ENCODE results near the gene TPST1. TPM values are rescaled to one million over a fixed set of nuclear protein-coding genes. Genes with fewer than 3 reads are reported as not detected.

Gene TPST1
- total and polyA plus RNA-seq, 9 of the 15 experiments (the other 6 are each of a cell fraction or from before 2014, with no cell fraction given), result 0.15 to 2.2 (median 0.53) TPM

DNA sequence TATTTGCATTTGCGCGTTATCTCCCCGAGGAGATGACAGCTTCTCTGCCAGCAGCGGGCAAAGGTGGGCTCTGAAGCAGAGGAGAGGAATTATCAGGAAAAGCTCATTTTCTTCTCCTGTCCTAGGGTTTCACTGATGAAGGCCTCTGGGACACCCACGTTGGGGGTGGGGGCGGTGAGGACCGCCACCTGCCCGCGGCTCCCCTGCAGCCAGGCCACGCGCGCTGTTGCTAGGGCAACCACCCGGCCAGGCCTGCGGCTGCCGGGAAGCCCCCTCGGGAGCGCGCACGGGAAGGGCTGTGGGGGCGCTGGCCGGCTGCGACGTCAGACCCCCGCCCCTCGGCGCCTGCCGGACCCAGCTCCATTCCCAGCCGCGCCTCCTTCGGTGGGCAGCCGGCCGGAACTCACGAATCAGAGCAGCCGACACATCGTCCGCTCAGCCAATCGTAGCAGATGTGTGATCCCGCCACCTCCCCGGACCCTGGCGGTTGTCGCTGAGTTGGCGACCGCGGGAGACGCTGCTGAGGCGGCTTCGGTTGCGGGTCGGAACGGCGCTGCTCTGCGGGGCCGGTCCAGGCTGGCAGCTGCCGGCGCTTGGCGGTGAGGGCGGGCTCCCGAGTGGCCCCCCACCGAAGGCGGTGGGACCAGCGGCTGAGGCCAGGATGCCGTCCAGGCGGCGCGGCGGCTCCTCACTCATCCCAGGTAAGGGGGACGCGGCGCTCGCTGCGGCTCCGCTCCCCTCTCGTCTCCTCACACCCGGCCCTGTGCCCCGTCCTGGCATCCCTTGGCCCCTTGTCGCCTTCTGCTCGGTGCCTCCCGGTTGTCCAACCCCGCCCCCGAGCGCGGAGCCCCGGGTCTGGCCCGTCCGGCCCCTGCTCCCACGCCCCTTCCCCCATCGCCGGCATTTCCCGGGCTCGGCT is at the start of gene TPST1 (continued):
- TF ChIP-seq SRSF7 (optimal IDR thresholded peaks at IDR 0.05; ENCODE audit: low read depth, low read length), result no peak
- TF ChIP-seq ZNF384 (IDR thresholded peaks at IDR 0.05; ENCODE audit: low read depth, low read length), result peak; percentile 27; the same call in 1 of the 2 replicates
- TF ChIP-seq TRIM24 (IDR thresholded peaks at IDR 0.05), result 0 out of 4 replicates have a peak, but pooled peaks of 1 of the 2 experiments have one; percentile 41
- TF ChIP-seq SMARCA5 (IDR thresholded peaks at IDR 0.05), result no peak
- TF ChIP-seq JUNB (CRISPR knock-in tag; conservative IDR thresholded peaks at IDR 0.05), result no peak
- no peak for TF ChIP-seq GTF2B (IDR thresholded peaks at IDR 0.05; ENCODE audit: extremely low read depth, insufficient read length)
- TF ChIP-seq ZFP30 (CRISPR knock-in tag; IDR thresholded peaks at IDR 0.05; ENCODE audit: borderline replicate concordance), result no peak
- 0 out of 2 replicates have a peak, but pooled peaks have one; percentile 46 for TF ChIP-seq HNRNPL (IDR thresholded peaks at IDR 0.05; ENCODE audit: low read depth, low read length)
- TF ChIP-seq, protein P1, sequence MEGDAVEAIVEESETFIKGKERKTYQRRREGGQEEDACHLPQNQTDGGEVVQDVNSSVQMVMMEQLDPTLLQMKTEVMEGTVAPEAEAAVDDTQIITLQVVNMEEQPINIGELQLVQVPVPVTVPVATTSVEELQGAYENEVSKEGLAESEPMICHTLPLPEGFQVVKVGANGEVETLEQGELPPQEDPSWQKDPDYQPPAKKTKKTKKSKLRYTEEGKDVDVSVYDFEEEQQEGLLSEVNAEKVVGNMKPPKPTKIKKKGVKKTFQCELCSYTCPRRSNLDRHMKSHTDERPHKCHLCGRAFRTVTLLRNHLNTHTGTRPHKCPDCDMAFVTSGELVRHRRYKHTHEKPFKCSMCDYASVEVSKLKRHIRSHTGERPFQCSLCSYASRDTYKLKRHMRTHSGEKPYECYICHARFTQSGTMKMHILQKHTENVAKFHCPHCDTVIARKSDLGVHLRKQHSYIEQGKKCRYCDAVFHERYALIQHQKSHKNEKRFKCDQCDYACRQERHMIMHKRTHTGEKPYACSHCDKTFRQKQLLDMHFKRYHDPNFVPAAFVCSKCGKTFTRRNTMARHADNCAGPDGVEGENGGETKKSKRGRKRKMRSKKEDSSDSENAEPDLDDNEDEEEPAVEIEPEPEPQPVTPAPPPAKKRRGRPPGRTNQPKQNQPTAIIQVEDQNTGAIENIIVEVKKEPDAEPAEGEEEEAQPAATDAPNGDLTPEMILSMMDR (IDR thresholded peaks at IDR 0.05 in 2 of 3, conservative IDR thresholded peaks at IDR 0.05 in 1 of 3; ENCODE audit: insufficient read depth in 2 of 3, low read depth in 1 of 3, low read length in 3 of 3), result peak; percentile 59 to 87 (median 59)
- TF ChIP-seq ZNF586 (CRISPR knock-in tag; conservative IDR thresholded peaks at IDR 0.05), result no peak
- TF ChIP-seq RBM34 (IDR thresholded peaks at IDR 0.05; ENCODE audit: borderline replicate concordance, insufficient read depth, low read length), result 0 out of 2 replicates have a peak, but pooled peaks have one; percentile 70
- no peak for TF ChIP-seq ZNF224 (CRISPR knock-in tag; IDR thresholded peaks at IDR 0.05)
- TF ChIP-seq, protein P2, sequence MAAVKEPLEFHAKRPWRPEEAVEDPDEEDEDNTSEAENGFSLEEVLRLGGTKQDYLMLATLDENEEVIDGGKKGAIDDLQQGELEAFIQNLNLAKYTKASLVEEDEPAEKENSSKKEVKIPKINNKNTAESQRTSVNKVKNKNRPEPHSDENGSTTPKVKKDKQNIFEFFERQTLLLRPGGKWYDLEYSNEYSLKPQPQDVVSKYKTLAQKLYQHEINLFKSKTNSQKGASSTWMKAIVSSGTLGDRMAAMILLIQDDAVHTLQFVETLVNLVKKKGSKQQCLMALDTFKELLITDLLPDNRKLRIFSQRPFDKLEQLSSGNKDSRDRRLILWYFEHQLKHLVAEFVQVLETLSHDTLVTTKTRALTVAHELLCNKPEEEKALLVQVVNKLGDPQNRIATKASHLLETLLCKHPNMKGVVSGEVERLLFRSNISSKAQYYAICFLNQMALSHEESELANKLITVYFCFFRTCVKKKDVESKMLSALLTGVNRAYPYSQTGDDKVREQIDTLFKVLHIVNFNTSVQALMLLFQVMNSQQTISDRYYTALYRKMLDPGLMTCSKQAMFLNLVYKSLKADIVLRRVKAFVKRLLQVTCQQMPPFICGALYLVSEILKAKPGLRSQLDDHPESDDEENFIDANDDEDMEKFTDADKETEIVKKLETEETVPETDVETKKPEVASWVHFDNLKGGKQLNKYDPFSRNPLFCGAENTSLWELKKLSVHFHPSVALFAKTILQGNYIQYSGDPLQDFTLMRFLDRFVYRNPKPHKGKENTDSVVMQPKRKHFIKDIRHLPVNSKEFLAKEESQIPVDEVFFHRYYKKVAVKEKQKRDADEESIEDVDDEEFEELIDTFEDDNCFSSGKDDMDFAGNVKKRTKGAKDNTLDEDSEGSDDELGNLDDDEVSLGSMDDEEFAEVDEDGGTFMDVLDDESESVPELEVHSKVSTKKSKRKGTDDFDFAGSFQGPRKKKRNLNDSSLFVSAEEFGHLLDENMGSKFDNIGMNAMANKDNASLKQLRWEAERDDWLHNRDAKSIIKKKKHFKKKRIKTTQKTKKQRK (IDR thresholded peaks at IDR 0.05; ENCODE audit: borderline replicate concordance, low read depth, low read length), result no peak
- no peak for TF ChIP-seq HNRNPUL1 (IDR thresholded peaks at IDR 0.05; ENCODE audit: low read length)
- TF ChIP-seq ZNF766 (CRISPR knock-in tag; conservative IDR thresholded peaks at IDR 0.05), result no peak
- peak; percentile 68 for TF ChIP-seq CREM (IDR thresholded peaks at IDR 0.05; ENCODE audit: low read depth)
- TF ChIP-seq ZNF232 (CRISPR knock-in tag; IDR thresholded peaks at IDR 0.05), result no peak
- no peak for TF ChIP-seq KAT7 (CRISPR knock-in tag; IDR thresholded peaks at IDR 0.05; ENCODE audit: borderline replicate concordance)
- TF ChIP-seq, protein P3, sequence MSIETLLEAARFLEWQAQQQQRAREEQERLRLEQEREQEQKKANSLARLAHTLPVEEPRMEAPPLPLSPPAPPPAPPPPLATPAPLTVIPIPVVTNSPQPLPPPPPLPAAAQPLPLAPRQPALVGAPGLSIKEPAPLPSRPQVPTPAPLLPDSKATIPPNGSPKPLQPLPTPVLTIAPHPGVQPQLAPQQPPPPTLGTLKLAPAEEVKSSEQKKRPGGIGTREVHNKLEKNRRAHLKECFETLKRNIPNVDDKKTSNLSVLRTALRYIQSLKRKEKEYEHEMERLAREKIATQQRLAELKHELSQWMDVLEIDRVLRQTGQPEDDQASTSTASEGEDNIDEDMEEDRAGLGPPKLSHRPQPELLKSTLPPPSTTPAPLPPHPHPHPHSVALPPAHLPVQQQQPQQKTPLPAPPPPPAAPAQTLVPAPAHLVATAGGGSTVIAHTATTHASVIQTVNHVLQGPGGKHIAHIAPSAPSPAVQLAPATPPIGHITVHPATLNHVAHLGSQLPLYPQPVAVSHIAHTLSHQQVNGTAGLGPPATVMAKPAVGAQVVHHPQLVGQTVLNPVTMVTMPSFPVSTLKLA (conservative IDR thresholded peaks at IDR 0.05), result 0 out of 4 replicates have a peak, but pooled peaks of 1 of the 2 experiments have one; percentile 28

All from K562 (cell line).